ENCODE measurements around the gene PACSIN2.
"Not testable (repeated sequence)": the region's sequence is repeated elsewhere in the genome, so short reads cannot be mapped to it uniquely, and the experiment has no call there.

PACSIN2 gene

DNA sequence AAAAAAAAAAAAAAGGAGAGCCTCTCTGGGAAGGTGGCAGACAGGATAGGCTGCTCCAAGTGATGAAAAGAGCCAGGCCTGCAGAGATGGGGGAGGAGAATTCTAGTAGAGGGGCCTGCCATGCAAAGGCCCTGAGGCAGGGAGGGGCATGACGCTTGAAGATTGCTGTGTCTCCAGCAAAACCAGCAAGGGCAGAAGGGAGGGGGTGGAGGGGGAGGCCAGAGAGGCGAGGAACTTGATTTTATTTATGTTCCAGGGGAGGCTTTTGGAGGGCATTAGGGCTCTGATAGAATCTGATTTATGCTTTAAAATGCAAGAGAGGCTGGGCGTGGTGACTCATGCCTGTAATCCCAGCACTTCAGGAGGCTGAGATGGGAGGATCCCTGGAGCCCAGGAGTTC, 16.7 kb upstream of the PACSIN2 start:
- no peak for DNase-seq (ENCODE audit: low read depth)

GRCh38 chr22:43018615-43019014, 3.7 kb upstream of the PACSIN2 start:
- TF ChIP-seq, protein P1, sequence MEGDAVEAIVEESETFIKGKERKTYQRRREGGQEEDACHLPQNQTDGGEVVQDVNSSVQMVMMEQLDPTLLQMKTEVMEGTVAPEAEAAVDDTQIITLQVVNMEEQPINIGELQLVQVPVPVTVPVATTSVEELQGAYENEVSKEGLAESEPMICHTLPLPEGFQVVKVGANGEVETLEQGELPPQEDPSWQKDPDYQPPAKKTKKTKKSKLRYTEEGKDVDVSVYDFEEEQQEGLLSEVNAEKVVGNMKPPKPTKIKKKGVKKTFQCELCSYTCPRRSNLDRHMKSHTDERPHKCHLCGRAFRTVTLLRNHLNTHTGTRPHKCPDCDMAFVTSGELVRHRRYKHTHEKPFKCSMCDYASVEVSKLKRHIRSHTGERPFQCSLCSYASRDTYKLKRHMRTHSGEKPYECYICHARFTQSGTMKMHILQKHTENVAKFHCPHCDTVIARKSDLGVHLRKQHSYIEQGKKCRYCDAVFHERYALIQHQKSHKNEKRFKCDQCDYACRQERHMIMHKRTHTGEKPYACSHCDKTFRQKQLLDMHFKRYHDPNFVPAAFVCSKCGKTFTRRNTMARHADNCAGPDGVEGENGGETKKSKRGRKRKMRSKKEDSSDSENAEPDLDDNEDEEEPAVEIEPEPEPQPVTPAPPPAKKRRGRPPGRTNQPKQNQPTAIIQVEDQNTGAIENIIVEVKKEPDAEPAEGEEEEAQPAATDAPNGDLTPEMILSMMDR (IDR thresholded peaks at IDR 0.05; ENCODE audit: control insufficient read depth, insufficient read depth, low read depth, low read length, missing control alignments): no peak
- DNase-seq (ENCODE audit: low read depth): no peak
- H3K4me3 ChIP-seq (ENCODE audit: control insufficient read depth, low read depth, low read length): no peak overlapping the region

More for the DNA sequence above, 16.7 kb upstream of the PACSIN2 start:
- H3K4me3 ChIP-seq (ENCODE audit: control insufficient read depth, low read depth, low read length): no peak overlapping the region
- TF ChIP-seq, protein P1 (IDR thresholded peaks at IDR 0.05; ENCODE audit: control insufficient read depth, insufficient read depth, low read depth, low read length, missing control alignments): no peak

- TF ChIP-seq, protein P1 (IDR thresholded peaks at IDR 0.05; ENCODE audit: control insufficient read depth, insufficient read depth, low read depth, low read length, missing control alignments): no peak
- DNase-seq (ENCODE audit: low read depth): no peak
- no peak overlapping the region for H3K4me3 ChIP-seq (ENCODE audit: control insufficient read depth, low read depth, low read length)
Observed at GRCh38 chr22:43017525-43018460, 2.8 kb upstream of the PACSIN2 start.

- DNase-seq (ENCODE audit: low read depth); H3K4me3 ChIP-seq (ENCODE audit: control insufficient read depth, low read depth, low read length): not testable (repeated sequence)
Observed at GRCh38 chr22:43016150-43016549, 1.2 kb upstream of the PACSIN2 start.

- DNase-seq (ENCODE audit: low read depth): no peak
- TF ChIP-seq, protein P1 (IDR thresholded peaks at IDR 0.05; ENCODE audit: control insufficient read depth, insufficient read depth, low read depth, low read length, missing control alignments): no peak
Observed at GRCh38 chr22:43015677-43016042, 711 bp upstream of the PACSIN2 start.

DNA sequence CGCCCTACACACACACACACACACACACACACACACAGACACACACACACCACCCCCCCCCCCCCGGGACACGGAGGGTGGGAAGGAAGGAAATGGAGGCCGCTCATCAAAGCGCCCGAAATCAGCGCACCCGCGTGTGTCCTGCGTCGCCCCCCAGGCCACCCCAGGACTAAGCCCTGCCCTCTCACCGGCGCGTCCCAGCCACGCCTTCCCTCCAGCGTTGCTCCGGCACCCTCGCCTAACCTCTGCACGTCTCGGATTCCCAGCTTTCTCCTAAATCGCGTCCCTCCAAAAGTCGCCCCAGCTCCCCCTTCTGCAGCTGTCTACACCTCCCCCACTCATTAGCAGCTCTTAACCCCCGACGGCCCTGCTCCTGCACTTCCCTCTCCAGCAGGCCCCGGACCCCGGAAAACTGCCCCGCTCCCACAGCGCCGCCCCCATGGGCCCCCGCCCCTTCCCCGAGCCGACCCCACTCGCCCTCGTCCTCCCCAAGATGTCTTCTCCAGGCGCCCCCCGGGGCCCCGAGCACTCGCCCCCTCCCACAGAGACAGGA, 557 bp downstream of the PACSIN2 start:
- H3K4me3 ChIP-seq (ENCODE audit: control insufficient read depth, low read depth, low read length): peak overlapping the region; percentile 83
- no peak for DNase-seq (ENCODE audit: low read depth)
- TF ChIP-seq, protein P1 (IDR thresholded peaks at IDR 0.05; ENCODE audit: control insufficient read depth, insufficient read depth, low read depth, low read length, missing control alignments): no peak

More at GRCh38 chr22:43015677-43016042, 711 bp upstream of the PACSIN2 start:
- peak overlapping the region; percentile 65 for H3K4me3 ChIP-seq (ENCODE audit: control insufficient read depth, low read depth, low read length)
